ENCODE data around the gene CALCOCO1.

DNA sequence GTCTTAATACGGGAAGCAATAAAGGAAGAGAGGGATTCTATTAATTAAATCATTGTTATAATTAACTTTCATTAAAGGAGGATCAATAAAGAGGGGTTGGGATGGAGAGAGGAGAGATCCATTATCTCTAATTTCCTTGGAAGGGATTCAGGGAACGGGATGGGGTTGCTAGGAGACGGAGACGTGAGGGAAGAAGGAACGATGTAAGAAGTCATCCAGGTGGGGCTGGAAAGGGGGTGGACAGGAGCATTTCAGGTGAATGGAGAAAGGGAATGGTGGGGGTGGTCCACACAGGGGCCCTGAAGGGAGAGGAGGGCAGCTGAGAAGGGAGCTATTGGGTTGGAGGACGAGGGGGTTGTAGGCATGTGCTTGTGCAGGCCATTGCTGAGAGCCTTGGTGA lies 17.2 kb downstream of the CALCOCO1 start:
- TF ChIP-seq, protein P1, sequence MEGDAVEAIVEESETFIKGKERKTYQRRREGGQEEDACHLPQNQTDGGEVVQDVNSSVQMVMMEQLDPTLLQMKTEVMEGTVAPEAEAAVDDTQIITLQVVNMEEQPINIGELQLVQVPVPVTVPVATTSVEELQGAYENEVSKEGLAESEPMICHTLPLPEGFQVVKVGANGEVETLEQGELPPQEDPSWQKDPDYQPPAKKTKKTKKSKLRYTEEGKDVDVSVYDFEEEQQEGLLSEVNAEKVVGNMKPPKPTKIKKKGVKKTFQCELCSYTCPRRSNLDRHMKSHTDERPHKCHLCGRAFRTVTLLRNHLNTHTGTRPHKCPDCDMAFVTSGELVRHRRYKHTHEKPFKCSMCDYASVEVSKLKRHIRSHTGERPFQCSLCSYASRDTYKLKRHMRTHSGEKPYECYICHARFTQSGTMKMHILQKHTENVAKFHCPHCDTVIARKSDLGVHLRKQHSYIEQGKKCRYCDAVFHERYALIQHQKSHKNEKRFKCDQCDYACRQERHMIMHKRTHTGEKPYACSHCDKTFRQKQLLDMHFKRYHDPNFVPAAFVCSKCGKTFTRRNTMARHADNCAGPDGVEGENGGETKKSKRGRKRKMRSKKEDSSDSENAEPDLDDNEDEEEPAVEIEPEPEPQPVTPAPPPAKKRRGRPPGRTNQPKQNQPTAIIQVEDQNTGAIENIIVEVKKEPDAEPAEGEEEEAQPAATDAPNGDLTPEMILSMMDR (IDR thresholded peaks at IDR 0.05) = no peak
- TF ChIP-seq POLR2A (IDR thresholded peaks at IDR 0.05) = no peak

Data from prostate gland (tissue), 2 donors.